Activated gamma-delta T cell (primary cell): ENCODE measurements around the gene PNLIP.

Experiments
- DNase-seq: peaks from one replicate; lab custom pipeline; 2025; lab: John Stamatoyannopoulos, UW

The PNLIP gene

DNA sequence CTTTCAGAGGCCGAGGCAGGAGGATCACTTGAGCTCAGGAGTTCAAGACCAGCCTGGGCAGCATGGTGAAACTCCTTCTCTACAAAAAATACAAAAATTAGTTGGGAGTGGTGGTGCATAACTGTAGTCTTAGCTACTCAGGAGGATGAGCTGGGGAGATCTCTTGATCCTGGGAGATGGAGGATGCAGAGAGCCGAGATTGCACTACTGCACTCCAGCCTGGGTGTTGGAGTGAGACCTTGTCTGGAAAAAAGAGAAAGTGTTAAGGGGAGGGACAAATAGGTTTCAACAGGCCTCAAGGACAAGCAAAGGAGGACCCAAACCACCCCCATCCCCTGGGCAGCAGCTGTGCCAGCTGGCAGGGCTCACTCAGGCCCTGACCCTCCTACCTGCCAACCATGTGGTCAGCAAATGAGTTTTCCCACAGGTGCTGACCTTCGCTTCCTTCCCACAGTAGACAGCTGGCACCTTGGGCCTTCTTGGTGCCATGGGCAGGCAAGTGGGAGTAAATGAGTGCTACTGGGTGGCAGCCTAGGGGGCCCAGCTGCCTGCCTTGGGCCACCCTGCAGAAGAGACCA is 69.6 kb downstream of the PNLIP start:
- no peak for DNase-seq
